Activated naive CD8-positive, alpha-beta T cell treated with anti-CD3 and anti-CD28 coated beads, Interleukin-2, amount 10 ng/mL, durations not matched to agents 7 days and 5 days (primary cell): ENCODE measurements around the gene CERCAM. TPM values are rescaled to one million over a fixed set of nuclear protein-coding genes. Genes with fewer than 3 reads are reported as not detected.
A peak's percentile ranks its signal among the peaks of the same experiment; 100 is the strongest.

Experiments
- ATAC-seq: fragments of 150-1000 bp; cut with Tn5 transposase; one replicate; pipeline ENCODE4 v1.10.0; 2021; ENCODE audit warnings: low read depth, moderate library complexity
- POLR2A ChIA-PET: fragments of 350-600 bp; sonication (Branson Sonifier 250); formaldehyde crosslinking; loops from one replicate; lab custom pipeline; 2021; ENCODE audit warnings: antibody characterized with exemption; lab: Charles Lee
- DNase-seq: peaks from one replicate; pipeline ENCODE4 v3.0.0; 2021
- H3K27ac Mint-ChIP-seq: one replicate; pipeline ENCODE4 v1.8.0; 2022; ENCODE audit warnings: mild to moderate bottlenecking, mixed read lengths
- H3K27me3 Mint-ChIP-seq: one replicate; pipeline ENCODE4 v1.8.0; 2022; ENCODE audit warnings: mild to moderate bottlenecking, moderate library complexity, mixed read lengths
- H3K36me3 Mint-ChIP-seq: one replicate; pipeline ENCODE4 v1.8.0; 2021; ENCODE audit warnings: mild to moderate bottlenecking, mixed read lengths
- H3K4me1 Mint-ChIP-seq: one replicate; pipeline ENCODE4 v1.8.0; 2021; ENCODE audit warnings: mixed read lengths
- H3K4me3 Mint-ChIP-seq: one replicate; pipeline ENCODE4 v1.8.0; 2022; ENCODE audit warnings: mild to moderate bottlenecking, moderate library complexity, mixed read lengths
- H3K9me3 Mint-ChIP-seq: one replicate; pipeline ENCODE4 v1.8.0; 2021; ENCODE audit warnings: mixed read lengths
- total RNA-seq, 2 experiments: library from RNA; stranded (reverse); gene quantifications; one replicate each; pipeline ENCODE4 v1.2.3, GENCODE V29; 2021

CERCAM gene
- total RNA-seq, result 1 to 10 TPM; 3.5 to 3.7 TPM

GRCh38 chr9:128420651-128421481 lies at the start of gene CERCAM:
Gene CERCAM (plus strand): TSS chr9:128420857. CDS start chr9:128420878, 21 bp downstream.
- H3K27ac Mint-ChIP-seq, result no peak within 1 kb of the TSS
- ATAC-seq (peak; percentile 78), DNase-seq (peak; percentile 74)
- no peaks in the 10 kb centered on the region for H3K36me3 Mint-ChIP-seq
- POLR2A ChIA-PET, result interaction anchor here (1.0 to 1.5 kb wide), 6 partner anchors 28 to 132 kb away, joined by 3 to 8 read pairs (median 3); partner anchors contain the start of gene URM1
- peaks cover 38% of the 10 kb centered on the region for H3K27me3 Mint-ChIP-seq
- H3K4me1 Mint-ChIP-seq, result peaks cover 16% of the 10 kb centered on the region
- peak within 1 kb of the TSS; percentile 76 for H3K4me3 Mint-ChIP-seq
- no peaks in the 10 kb centered on the region for H3K9me3 Mint-ChIP-seq

DNA sequence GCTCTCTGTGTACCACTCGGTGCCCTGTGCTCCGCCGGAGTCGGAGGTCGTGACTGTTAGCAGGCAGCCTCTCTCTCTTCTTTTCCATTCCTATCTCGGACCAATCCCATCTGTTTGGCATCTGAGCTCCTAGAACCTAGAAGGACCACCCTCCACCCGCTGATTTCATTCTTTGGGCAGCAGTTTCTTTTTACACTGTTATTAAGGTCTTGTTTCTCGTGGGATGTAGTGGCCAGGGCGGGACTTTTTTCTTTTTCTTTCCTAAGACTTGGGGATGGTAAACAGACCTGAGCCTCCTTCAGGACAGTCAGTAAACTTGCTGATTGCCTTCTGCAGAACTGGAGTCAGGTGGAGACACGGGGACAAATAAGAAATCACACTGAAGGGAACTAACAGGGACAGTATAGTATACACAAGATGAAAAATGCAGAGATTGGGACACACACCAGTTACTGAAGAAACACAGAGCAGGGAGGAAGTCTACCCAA lies 49.0 kb upstream of the CERCAM start:
- Mint-ChIP-seq H3K4me1 (peaks cover 25% of the 10 kb centered on the region), H3K4me3 (peak overlapping the region; percentile 93), H3K36me3 (peaks cover 7% of the 10 kb centered on the region), H3K27me3 (no peaks in the 10 kb centered on the region), H3K9me3 (no peaks in the 10 kb centered on the region), H3K27ac (peak overlapping the region; percentile 90)
- ATAC-seq, result no peak
- no peak for DNase-seq
- POLR2A ChIA-PET, result interaction anchor here (0.6 to 2.7 kb wide), 12 partner anchors 10 to 296 kb away, joined by 3 to 23 read pairs (median 4); partner anchors contain the start of genes CERCAM, GLE1 and SPTAN1

DNA sequence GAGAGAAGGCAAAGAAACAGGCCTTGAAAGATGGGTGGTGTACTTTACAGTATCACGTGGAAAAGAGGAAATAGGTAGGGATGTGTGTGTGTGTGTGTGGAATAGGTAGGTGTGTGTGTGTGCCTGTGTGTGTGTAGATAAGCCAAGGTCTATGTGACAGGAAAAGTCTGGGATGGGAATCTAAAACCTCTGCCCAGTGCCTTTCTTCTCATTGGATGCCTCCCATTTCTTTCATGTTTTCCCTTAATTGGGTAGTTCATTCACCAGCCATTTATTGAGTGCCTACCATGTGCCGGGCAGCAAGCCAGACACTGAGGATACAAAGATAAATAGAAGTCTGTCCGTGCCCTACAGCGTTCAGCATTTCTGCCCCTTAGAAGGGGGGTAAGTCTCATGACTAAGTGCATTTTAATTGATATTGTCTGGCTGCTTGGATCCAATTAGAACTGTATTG lies 48.4 kb upstream of the CERCAM start:
- Mint-ChIP-seq H3K4me3 (peak overlapping the region; percentile 93), H3K27ac (peak overlapping the region; percentile 90), H3K9me3 (no peaks in the 10 kb centered on the region), H3K4me1 (peaks cover 25% of the 10 kb centered on the region), H3K27me3 (no peaks in the 10 kb centered on the region), H3K36me3 (peaks cover 7% of the 10 kb centered on the region)
- POLR2A ChIA-PET, result interaction anchor here (0.5 to 2.7 kb wide), 9 partner anchors 10 to 296 kb away, joined by 3 to 23 read pairs (median 5); partner anchors contain the start of genes CERCAM and SPTAN1
- ATAC-seq (no peak), DNase-seq (no peak)

DNA sequence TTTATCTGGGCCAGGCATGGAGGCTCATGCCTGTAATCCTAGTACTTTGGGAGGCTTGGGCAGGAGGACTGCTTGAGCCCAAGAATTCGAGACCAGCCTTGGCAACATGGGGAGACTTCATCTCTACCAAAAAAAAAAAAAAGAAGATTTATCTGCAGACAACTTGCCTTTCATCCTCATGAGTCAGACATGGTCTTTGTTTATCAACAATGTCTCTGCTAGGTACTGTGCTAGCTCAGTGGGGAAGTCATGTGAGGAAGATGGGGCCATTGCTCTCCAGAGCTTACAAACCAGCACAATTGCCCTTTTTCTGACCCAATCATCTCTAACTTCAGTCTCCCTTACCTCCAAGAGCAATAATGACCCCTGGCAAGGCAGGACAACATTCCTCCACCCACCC lies 47.9 kb upstream of the CERCAM start:
- Mint-ChIP-seq H3K9me3 (no peaks in the 10 kb centered on the region), H3K36me3 (peaks cover 7% of the 10 kb centered on the region), H3K4me3 (peak overlapping the region; percentile 93), H3K27ac (peak overlapping the region; percentile 90), H3K27me3 (no peaks in the 10 kb centered on the region), H3K4me1 (peaks cover 25% of the 10 kb centered on the region)
- DNase-seq (no peak), ATAC-seq (no peak)
- POLR2A ChIA-PET, result interaction anchor here (0.5 to 2.7 kb wide), 3 partner anchors 11 to 294 kb away, joined by 4 to 23 read pairs (median 6); no protein-coding TSS in a partner anchor

GRCh38 chr9:128374221-128374675 lies 46.4 kb upstream of the CERCAM start:
- H3K36me3 Mint-ChIP-seq, result peaks cover 10% of the 10 kb centered on the region
- DNase-seq, result no peak

DNA sequence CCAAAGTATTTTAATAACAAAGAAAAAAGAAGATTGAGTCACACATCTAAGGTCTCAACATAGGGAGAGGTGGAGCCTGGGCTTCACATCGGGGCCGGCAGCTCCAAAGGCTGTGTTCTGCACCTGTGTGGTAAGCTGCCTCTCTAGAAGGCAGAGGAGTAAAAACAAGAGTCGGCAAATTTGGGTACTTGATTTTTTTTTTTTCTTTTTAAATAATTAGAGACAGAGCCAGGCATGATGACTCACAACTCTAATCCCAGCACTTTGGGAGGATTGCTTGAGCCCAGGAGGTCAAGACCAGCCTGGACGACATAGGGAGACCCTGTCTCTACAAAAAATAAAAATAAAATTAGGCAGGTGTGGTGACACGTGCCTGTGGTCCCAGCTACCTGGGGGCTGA lies 44.8 kb upstream of the CERCAM start:
- H3K27ac Mint-ChIP-seq, result no peak overlapping the region
- no peak for DNase-seq
- H3K27me3 Mint-ChIP-seq, result no peaks in the 10 kb centered on the region

More at GRCh38 chr9:128374221-128374675, 46.4 kb upstream of the CERCAM start:
- Mint-ChIP-seq H3K4me3 (no peak overlapping the region), H3K27ac (no peak overlapping the region), H3K4me1 (peaks cover 25% of the 10 kb centered on the region), H3K27me3 (no peaks in the 10 kb centered on the region), H3K9me3 (no peaks in the 10 kb centered on the region)
- POLR2A ChIA-PET, result no interaction called here
- ATAC-seq, result no peak

DNA sequence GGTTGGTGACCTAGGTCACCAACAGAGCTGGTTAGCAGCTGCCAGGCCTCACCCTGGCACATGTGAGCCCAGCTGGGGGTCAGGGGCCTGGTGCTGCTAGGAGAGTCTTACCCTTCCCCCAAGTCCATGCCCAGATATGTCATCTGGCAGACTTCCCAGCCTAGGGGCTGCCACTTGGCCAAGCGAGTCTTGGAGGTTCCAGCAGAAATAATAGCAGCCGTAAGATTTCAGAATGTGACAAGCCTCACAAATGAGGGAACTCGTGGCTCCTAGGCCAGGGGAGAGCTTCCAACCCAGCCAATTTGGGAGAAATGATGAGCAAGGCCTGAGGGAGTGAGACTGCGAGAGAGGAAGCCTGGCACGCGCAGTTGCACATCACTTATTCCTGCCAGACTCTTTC lies 38.4 kb upstream of the CERCAM start:
- POLR2A ChIA-PET, result no interaction called here
- Mint-ChIP-seq H3K4me3 (no peak overlapping the region), H3K36me3 (peaks cover 4% of the 10 kb centered on the region), H3K4me1 (peaks cover 3% of the 10 kb centered on the region), H3K9me3 (no peaks in the 10 kb centered on the region), H3K27me3 (no peaks in the 10 kb centered on the region), H3K27ac (no peak overlapping the region)
- ATAC-seq, result no peak
- DNase-seq, result no peak

More for the DNA sequence above, 44.8 kb upstream of the CERCAM start:
- Mint-ChIP-seq H3K36me3 (peaks cover 10% of the 10 kb centered on the region), H3K4me1 (peaks cover 17% of the 10 kb centered on the region), H3K4me3 (no peak overlapping the region), H3K9me3 (no peaks in the 10 kb centered on the region)
- POLR2A ChIA-PET, result no interaction called here
- no peak for ATAC-seq

- peaks cover 3% of the 10 kb centered on the region for H3K4me1 Mint-ChIP-seq
- no peaks in the 10 kb centered on the region for H3K27me3 Mint-ChIP-seq
- H3K36me3 Mint-ChIP-seq, result peaks cover 4% of the 10 kb centered on the region
- POLR2A ChIA-PET, result interaction anchor here (1.1 kb wide), 1 partner anchor 222 kb away, joined by 3 read pairs; no protein-coding TSS in a partner anchor
- H3K27ac Mint-ChIP-seq, result no peak overlapping the region
- H3K4me3 Mint-ChIP-seq, result no peak overlapping the region
- DNase-seq, result no peak
- no peak for ATAC-seq
- no peaks in the 10 kb centered on the region for H3K9me3 Mint-ChIP-seq
These were observed 37.5 kb upstream of the CERCAM start for GRCh38 chr9:128383007-128383753.

- Mint-ChIP-seq H3K9me3 (no peaks in the 10 kb centered on the region), H3K36me3 (peaks cover 4% of the 10 kb centered on the region), H3K27me3 (no peaks in the 10 kb centered on the region), H3K27ac (no peak overlapping the region), H3K4me1 (peaks cover 3% of the 10 kb centered on the region), H3K4me3 (no peak overlapping the region)
- ATAC-seq (no peak), DNase-seq (no peak)
- POLR2A ChIA-PET, result interaction anchor here (1.1 kb wide), 1 partner anchor 223 kb away, joined by 3 read pairs; no protein-coding TSS in a partner anchor
These were observed 36.9 kb upstream of the CERCAM start for GRCh38 chr9:128383791-128384190.

DNA sequence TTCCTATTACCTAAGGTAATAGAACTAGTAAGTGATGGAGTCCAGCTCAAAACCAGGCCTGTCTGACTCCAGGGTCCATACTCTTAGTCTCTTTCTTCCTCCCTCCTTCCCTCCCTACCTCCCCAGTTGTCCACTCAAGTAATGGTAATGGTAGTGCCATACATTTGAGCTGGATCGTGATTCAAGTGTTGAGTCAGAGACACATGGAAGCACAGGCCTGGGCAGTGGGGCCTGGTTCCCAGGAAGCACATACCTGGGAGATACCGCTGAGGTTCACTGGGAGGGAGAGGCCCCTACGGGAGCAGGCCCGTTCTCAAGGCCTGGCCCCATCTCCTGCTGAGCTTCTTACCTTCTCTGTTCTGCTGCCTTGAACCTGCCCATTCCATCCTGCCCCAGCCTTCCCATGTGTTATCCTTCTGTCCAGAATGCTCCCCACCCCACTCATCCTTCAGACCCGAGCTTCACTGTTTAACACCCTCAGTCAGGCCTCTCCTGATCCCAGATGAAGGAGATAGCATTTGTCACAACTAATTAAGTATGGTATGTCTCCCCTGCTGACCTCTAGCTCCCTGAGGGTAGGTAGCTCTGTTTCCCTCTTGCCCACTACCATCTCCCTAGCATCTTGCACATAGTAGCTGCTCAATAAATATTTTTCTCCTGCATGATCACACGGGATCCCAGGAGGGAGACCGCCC lies 35.7 kb upstream of the CERCAM start:
- DNase-seq (no peak), ATAC-seq (no peak)
- Mint-ChIP-seq H3K9me3 (no peaks in the 10 kb centered on the region), H3K36me3 (peaks cover 1% of the 10 kb centered on the region), H3K4me3 (no peak overlapping the region), H3K27ac (no peak overlapping the region), H3K27me3 (no peaks in the 10 kb centered on the region), H3K4me1 (peaks cover 3% of the 10 kb centered on the region)
- POLR2A ChIA-PET, result interaction anchor here (0.6 to 1.3 kb wide), 3 partner anchors 12 to 432 kb away, joined by 3 read pairs; partner anchors contain the start of gene URM1

GRCh38 chr9:128385496-128386460 lies 34.9 kb upstream of the CERCAM start:
- no peak for ATAC-seq
- Mint-ChIP-seq H3K4me1 (peaks cover 3% of the 10 kb centered on the region), H3K27me3 (no peaks in the 10 kb centered on the region), H3K36me3 (peaks cover 1% of the 10 kb centered on the region), H3K27ac (no peak overlapping the region), H3K4me3 (no peak overlapping the region), H3K9me3 (no peaks in the 10 kb centered on the region)
- DNase-seq, result no peak
- POLR2A ChIA-PET, result interaction anchor here (1.3 kb wide), 1 partner anchor 14 kb away, joined by 3 read pairs; the partner anchor contains the start of gene URM1
